ENCODE results near the gene SLC41A1.
"Not testable (repeated sequence)": the region's sequence is repeated elsewhere in the genome, so short reads cannot be mapped to it uniquely, and the experiment has no call there.

Gene SLC41A1

GRCh38 chr1:205812878-205813754 is at the start of gene SLC41A1:
TSS of gene SLC41A1 (minus strand) at chr1:205813198. CDS start at chr1:205810441, 2,757 bp downstream.
- DNase-seq (ENCODE audit: low spot score), result peak; percentile 94

- no peak for DNase-seq (ENCODE audit: low spot score)
Measured at GRCh38 chr1:205861540-205861939, 48.5 kb upstream of the SLC41A1 start.

GRCh38 chr1:205858141-205858961 is 45.4 kb upstream of the SLC41A1 start:
- no peak for DNase-seq (ENCODE audit: low spot score)

GRCh38 chr1:205857501-205857900 is 44.5 kb upstream of the SLC41A1 start:
- DNase-seq (ENCODE audit: low spot score), result not testable (repeated sequence)

GRCh38 chr1:205856433-205856832 is 43.4 kb upstream of the SLC41A1 start:
- DNase-seq (ENCODE audit: low spot score), result no peak

GRCh38 chr1:205852969-205853368 is 40.0 kb upstream of the SLC41A1 start:
- DNase-seq (ENCODE audit: low spot score), result no peak

GRCh38 chr1:205851993-205852392 is 39.0 kb upstream of the SLC41A1 start:
- no peak for DNase-seq (ENCODE audit: low spot score)

GRCh38 chr1:205849619-205850355 is 36.8 kb upstream of the SLC41A1 start, which contains the start of gene PM20D1:
TSS of gene PM20D1 (minus strand) at chr1:205850132. CDS start at chr1:205850072, 60 bp downstream.
- DNase-seq (ENCODE audit: low spot score), result peak; percentile 82

GRCh38 chr1:205843036-205843859 is 30.2 kb upstream of the SLC41A1 start:
- DNase-seq (ENCODE audit: low spot score), result no peak

GRCh38 chr1:205842229-205842628 is 29.2 kb upstream of the SLC41A1 start:
- no peak for DNase-seq (ENCODE audit: low spot score)

- DNase-seq (ENCODE audit: low spot score), result no peak
Measured at GRCh38 chr1:205840146-205840923, 27.3 kb upstream of the SLC41A1 start.

- no peak for DNase-seq (ENCODE audit: low spot score)
Measured at GRCh38 chr1:205837382-205837970, 24.5 kb upstream of the SLC41A1 start.

- no peak for DNase-seq (ENCODE audit: low spot score)
Measured at GRCh38 chr1:205834751-205835150, 21.8 kb upstream of the SLC41A1 start.

- no peak for DNase-seq (ENCODE audit: low spot score)
Measured at GRCh38 chr1:205832326-205832751, 19.3 kb upstream of the SLC41A1 start.

GRCh38 chr1:205827623-205828022 is 14.6 kb upstream of the SLC41A1 start:
- no peak for DNase-seq (ENCODE audit: low spot score)

- no peak for DNase-seq (ENCODE audit: low spot score)
Measured at GRCh38 chr1:205826995-205827394, 14.0 kb upstream of the SLC41A1 start.

GRCh38 chr1:205826016-205826806 is 13.2 kb upstream of the SLC41A1 start:
- no peak for DNase-seq (ENCODE audit: low spot score)

GRCh38 chr1:205824180-205824579 is 11.2 kb upstream of the SLC41A1 start:
- no peak for DNase-seq (ENCODE audit: low spot score)

- DNase-seq (ENCODE audit: low spot score), result not testable (repeated sequence)
Measured at GRCh38 chr1:205823260-205823659, 10.3 kb upstream of the SLC41A1 start.

Measured in hematopoietic multipotent progenitor cell treated with erythropoietin and hydrocortisone succinate and interleukin-3 and kit ligand, for 15 days (in vitro differentiated cells).